ENCODE results near the gene SPACA6.

- no peak for TF ChIP-seq CTCF (IDR thresholded peaks at IDR 0.05; ENCODE audit: insufficient read depth, low read depth, low read length)
- no peak for TF ChIP-seq EZH2 (IDR thresholded peaks at IDR 0.05; ENCODE audit: insufficient read depth, low read length)
Measured at GRCh38 chr19:51696606-51697005, 3.5 kb downstream of the SPACA6 start.

Data from astrocyte (in vitro differentiated cells and primary cell).